Activated CD8-positive, alpha-beta T cell treated with anti-CD3 and anti-CD28 coated beads, Interleukin-2, amount 10 ng/mL, durations not matched to agents 7 days and 5 days (primary cell): ENCODE results near the gene TBC1D10A. TPM values are rescaled to one million over a fixed set of nuclear protein-coding genes. Genes with fewer than 3 reads are reported as not detected.

Source experiments
- ATAC-seq: fragments of 150-1000 bp; cut with Tn5 transposase; one replicate; pipeline ENCODE4 v1.10.0; 2021; ENCODE audit warnings: moderate library complexity
- CTCF ChIA-PET: fragments of 350-600 bp; sonication (Branson Sonifier 250); formaldehyde crosslinking; loops from one replicate; lab custom pipeline; 2021; ENCODE audit warnings: antibody characterized with exemption; lab: Charles Lee
- POLR2A ChIA-PET: fragments of 350-600 bp; sonication (Branson Sonifier 250); formaldehyde crosslinking; loops from one replicate; lab custom pipeline; 2021; ENCODE audit warnings: antibody characterized with exemption; lab: Charles Lee
- DNase-seq: peaks from one replicate; pipeline ENCODE4 v3.0.0-alpha.2; 2020
- H3K27ac Mint-ChIP-seq: one replicate; pipeline ENCODE4 v1.8.0; 2021; ENCODE audit warnings: mild to moderate bottlenecking, mixed read lengths
- H3K27me3 Mint-ChIP-seq: one replicate; pipeline ENCODE4 v1.8.0; 2021; ENCODE audit warnings: low read depth, mixed read lengths
- H3K36me3 Mint-ChIP-seq: one replicate; pipeline ENCODE4 v1.8.0; 2021; ENCODE audit warnings: low read depth, mixed read lengths
- H3K4me1 Mint-ChIP-seq: one replicate; pipeline ENCODE4 v1.8.0; 2021; ENCODE audit warnings: low read depth, mixed read lengths
- H3K4me3 Mint-ChIP-seq: one replicate; pipeline ENCODE4 v1.8.0; 2021; ENCODE audit warnings: mild to moderate bottlenecking, mixed read lengths
- H3K9me3 Mint-ChIP-seq: one replicate; pipeline ENCODE4 v1.8.0; 2022; ENCODE audit warnings: mixed read lengths; ENCODE audit not compliant: insufficient read depth
- total RNA-seq, 2 experiments: library from RNA; stranded (reverse); gene quantifications; one replicate each; pipeline ENCODE4 v1.2.3, GENCODE V29; 2021

The TBC1D10A gene
- total RNA-seq, 2 experiments from 2014 or later: 47.6 to 49.2 TPM

DNA sequence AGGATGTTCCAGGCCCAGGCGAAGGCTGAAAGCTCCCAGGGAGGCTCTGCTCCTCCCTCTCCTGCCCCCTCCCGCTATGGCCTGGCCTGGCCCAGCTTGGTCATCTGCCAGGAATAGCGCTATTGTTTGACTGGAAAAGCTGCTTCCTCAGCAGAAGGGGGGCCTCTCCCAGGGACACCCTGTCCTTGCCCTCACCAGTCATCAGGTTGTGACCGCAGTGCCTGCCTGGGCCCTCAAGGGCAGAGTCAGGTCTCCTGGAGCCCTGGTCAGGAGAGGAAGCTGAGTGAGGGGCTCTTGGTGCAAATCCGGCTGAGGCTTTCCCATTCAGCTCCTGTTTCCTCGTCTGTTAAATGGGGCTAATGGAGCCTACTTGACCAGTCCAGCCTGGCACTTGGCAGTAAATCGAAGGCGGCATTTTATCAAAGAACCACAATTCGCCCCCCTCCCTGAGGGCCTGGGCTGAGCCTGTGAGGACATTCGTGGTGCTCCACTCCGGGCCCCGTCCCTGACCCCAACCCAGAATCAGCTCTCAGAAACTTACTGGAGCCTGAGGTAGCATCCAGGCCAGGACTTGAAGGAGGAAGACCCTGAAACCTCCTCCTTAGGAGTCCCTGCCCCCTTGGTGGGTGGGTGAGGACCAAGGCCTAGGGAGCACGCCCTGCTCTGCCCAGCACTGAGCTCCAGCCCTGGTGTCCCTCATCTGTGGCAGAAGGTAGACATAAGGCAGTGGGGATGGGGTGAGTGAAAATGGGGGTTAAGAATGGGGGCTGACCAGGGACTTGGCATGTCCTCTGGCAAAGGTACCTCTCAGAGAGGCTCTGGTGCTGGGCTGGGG, 35.5 kb downstream of the TBC1D10A start:
- no peaks in the 10 kb centered on the region for H3K27me3 Mint-ChIP-seq
- peaks cover 55% of the 10 kb centered on the region for H3K4me1 Mint-ChIP-seq
- DNase-seq (no peak), ATAC-seq (no peak)
- peaks cover 38% of the 10 kb centered on the region for H3K36me3 Mint-ChIP-seq
- no peak overlapping the region for H3K4me3 Mint-ChIP-seq
- POLR2A ChIA-PET: interaction anchor here (0.5 to 10.2 kb wide), 7 partner anchors 9 to 184 kb away, joined by 3 to 117 read pairs (median 4); partner anchors contain the start of genes CCDC157, SF3A1 and TBC1D10A
- H3K9me3 Mint-ChIP-seq: no peaks in the 10 kb centered on the region
- H3K27ac Mint-ChIP-seq: peak overlapping the region; percentile 86
- CTCF ChIA-PET: interaction anchor here (1.0 to 7.0 kb wide), 10 partner anchors 12 to 183 kb away, joined by 3 to 346 read pairs (median 4); partner anchors contain the start of genes RNF215 and SEC14L2

DNA sequence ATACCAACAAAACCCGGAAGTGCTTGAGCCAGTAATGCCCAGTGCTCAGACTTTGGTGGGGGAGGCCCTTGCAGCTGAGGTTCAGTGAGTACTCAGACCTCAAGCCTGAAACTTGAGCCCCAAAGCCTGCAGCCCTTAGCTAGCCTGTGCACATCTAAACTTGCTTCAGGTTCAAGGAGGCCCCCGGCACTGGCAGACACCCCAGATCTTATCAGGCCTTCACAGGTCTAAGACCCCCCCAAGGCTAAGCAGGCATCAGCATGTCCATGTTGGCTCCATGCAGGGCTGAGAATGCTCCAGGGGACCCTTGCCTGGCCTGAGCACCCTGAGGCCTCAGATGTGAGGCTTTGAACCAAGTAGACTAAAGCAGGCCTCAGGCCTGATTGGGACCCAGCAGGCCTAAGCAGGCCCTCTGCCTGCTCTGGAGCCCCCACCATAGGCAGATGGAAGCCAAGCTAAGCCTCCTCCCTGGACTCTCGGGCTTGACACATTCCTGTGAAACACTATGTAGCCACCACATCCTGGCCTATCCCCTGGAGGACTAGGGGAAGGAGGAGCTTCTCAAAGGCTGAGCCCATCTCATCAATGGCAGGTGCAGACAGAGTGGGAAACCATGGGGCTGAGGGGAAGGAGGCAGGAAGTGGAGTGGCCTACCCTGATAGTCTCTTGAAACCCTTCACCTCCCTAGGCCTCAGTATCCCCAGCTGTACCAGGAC, 36.2 kb downstream of the TBC1D10A start:
- peak overlapping the region; percentile 80 for H3K4me3 Mint-ChIP-seq
- peaks cover 30% of the 10 kb centered on the region for H3K36me3 Mint-ChIP-seq
- CTCF ChIA-PET: interaction anchor here (0.8 to 7.0 kb wide), 13 partner anchors 13 to 182 kb away, joined by 3 to 346 read pairs (median 18); partner anchors contain the start of genes CCDC157, MTFP1, RNF215 and SEC14L2
- H3K27me3 Mint-ChIP-seq: no peaks in the 10 kb centered on the region
- H3K4me1 Mint-ChIP-seq: peaks cover 51% of the 10 kb centered on the region
- H3K9me3 Mint-ChIP-seq: no peaks in the 10 kb centered on the region
- ATAC-seq (no peak), DNase-seq (peak; percentile 41)
- POLR2A ChIA-PET: interaction anchor here (0.5 to 10.2 kb wide), 9 partner anchors 14 to 461 kb away, joined by 3 to 117 read pairs (median 13); partner anchors contain the start of genes CCDC157, RNF215, SF3A1 and TBC1D10A
- H3K27ac Mint-ChIP-seq: peak overlapping the region; percentile 86

DNA sequence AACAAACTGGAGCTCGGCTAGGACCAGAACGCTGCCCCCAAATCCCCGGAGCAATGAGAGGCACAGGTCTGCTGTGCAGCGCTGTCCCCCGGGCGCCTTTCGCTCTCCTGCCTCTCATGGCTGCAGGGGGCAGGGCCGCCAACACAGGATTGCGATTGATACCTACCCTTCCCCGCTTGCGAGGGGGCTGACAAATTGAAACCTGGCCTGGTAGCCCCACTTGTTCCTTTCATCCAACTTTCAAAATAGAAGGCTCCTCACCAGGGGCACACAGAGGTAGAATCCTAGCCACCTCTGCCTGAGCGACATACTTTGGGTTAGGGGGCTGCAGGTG, 36.8 kb downstream of the TBC1D10A start:
- no peaks in the 10 kb centered on the region for H3K27me3 Mint-ChIP-seq
- peak overlapping the region; percentile 86 for H3K27ac Mint-ChIP-seq
- H3K9me3 Mint-ChIP-seq: no peaks in the 10 kb centered on the region
- ChIA-PET CTCF (interaction anchor here (0.8 to 7.0 kb wide), 11 partner anchors 14 to 137 kb away, joined by 3 to 346 read pairs (median 25); partner anchors contain the start of genes CCDC157, MTFP1, RNF215 and SEC14L2), POLR2A (interaction anchor here (1.0 to 10.2 kb wide), 10 partner anchors 8 to 96 kb away, joined by 3 to 117 read pairs (median 10); partner anchors contain the start of genes CCDC157, RNF215, SF3A1 and TBC1D10A)
- ATAC-seq (peak; percentile 25), DNase-seq (no peak)
- peaks cover 54% of the 10 kb centered on the region for H3K4me1 Mint-ChIP-seq
- peak overlapping the region; percentile 80 for H3K4me3 Mint-ChIP-seq
- H3K36me3 Mint-ChIP-seq: peaks cover 30% of the 10 kb centered on the region

DNA sequence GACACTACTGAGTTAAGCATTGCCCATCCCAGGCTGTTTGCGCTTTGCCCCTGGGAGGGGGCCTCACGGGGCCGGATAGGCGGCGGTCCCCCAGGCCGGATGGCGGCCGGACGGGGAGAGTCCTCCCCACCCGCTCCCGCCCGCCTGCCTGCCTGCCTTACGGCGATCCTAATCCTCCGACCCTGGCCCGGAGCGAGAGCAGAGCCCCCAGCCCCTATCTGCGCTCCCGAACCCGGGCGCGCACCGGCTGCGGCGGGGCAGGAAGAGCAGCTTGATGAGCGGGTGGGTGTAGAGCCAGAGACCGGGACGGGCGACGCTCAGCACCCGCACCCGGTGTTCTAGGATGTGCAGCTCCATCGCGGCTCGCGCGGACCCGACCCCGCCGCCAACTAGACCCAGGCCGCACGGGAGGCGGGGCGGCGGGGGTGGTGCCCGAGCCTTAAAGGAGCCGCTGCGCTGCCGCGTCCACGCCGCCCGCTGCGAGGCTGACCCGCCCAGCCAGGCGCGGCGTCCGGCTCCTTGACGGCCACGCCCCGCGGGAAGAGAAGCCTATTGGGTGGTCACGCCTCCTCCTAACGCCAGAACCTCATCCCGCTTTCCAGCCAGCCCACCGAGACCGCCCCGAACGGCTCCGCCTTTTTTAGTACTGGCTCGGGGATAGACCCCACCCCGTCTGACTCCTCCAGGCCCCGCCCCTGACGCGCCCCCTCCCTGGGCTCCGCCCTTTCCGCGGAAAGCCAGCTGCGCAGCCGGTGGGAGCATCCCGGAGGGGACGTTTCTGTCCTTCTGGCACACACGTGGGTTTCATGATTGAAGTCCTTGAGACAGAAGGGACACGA, 37.4 kb downstream of the TBC1D10A start, which contains the start of gene CASTOR1:
Gene CASTOR1, minus strand, starts transcription at position 365 of the 839 bp plus-strand sequence. Its CDS starts 8 bp downstream, at position 357.
- H3K36me3 Mint-ChIP-seq: peaks cover 33% of the 10 kb centered on the region
- CTCF ChIA-PET: interaction anchor here (0.7 to 7.0 kb wide), 37 partner anchors 11 to 420 kb away, joined by 3 to 346 read pairs (median 10); partner anchors contain the start of genes CCDC157, MTFP1, RNF215 and SEC14L2
- POLR2A ChIA-PET: interaction anchor here (0.9 to 10.2 kb wide), 17 partner anchors 9 to 101 kb away, joined by 3 to 117 read pairs (median 6); partner anchors contain the start of genes CCDC157, RNF215, SF3A1 and TBC1D10A
- no peaks in the 10 kb centered on the region for H3K9me3 Mint-ChIP-seq
- H3K27me3 Mint-ChIP-seq: no peaks in the 10 kb centered on the region
- H3K4me3 Mint-ChIP-seq: peak within 1 kb of the TSS; percentile 80
- ATAC-seq (peak; percentile 83), DNase-seq (peak; percentile 95)
- H3K4me1 Mint-ChIP-seq: peaks cover 60% of the 10 kb centered on the region
- H3K27ac Mint-ChIP-seq: peak within 1 kb of the TSS; percentile 86

DNA sequence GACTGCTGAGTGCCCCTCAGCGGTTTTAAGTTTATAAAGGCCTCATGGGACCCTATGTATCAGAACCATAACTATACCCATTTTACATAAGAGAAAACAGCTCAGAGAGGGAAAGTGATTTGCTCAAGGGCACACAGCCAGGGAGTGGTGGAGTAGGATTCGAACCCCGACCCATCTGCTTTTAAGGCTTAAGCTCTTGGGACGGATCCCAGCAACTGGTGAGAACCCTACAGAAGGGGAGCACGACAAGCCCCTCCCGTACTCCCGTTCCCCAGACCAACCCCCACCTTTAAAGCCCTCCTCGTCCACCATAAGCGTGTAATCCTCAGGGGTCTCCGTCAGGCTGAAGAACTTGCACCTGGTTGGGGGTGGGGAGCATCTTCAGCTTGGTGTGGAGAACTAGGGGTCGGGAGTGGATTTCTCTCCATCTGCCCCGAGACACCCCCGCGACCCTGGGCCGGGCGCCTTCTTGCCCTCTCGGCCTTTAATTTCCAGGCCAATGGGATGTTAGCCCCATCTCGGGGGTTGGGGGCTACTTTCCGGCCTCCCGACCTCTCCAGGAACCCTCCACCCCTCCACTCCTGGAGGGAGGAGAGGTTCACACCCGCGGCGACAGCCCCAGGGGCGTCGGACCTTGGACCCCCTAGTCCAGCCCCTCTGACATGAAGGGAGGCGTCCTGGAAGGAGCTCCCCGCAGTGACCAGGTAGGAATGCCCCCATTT, 38.2 kb downstream of the TBC1D10A start:
- ChIA-PET CTCF (interaction anchor here (0.5 to 7.0 kb wide), 61 partner anchors 11 to 660 kb away, joined by 3 to 346 read pairs (median 5); partner anchors contain the start of genes CCDC157, MTFP1, RNF215 and SEC14L2), POLR2A (interaction anchor here (0.6 to 10.2 kb wide), 16 partner anchors 9 to 574 kb away, joined by 3 to 117 read pairs (median 7); partner anchors contain the start of genes CCDC157, RNF215, SF3A1 and TBC1D10A)
- Mint-ChIP-seq H3K27me3 (no peaks in the 10 kb centered on the region), H3K4me3 (peak overlapping the region; percentile 80), H3K36me3 (peaks cover 27% of the 10 kb centered on the region), H3K4me1 (peaks cover 67% of the 10 kb centered on the region), H3K27ac (peak overlapping the region; percentile 57), H3K9me3 (no peaks in the 10 kb centered on the region)
- DNase-seq: no peak
- no peak for ATAC-seq

DNA sequence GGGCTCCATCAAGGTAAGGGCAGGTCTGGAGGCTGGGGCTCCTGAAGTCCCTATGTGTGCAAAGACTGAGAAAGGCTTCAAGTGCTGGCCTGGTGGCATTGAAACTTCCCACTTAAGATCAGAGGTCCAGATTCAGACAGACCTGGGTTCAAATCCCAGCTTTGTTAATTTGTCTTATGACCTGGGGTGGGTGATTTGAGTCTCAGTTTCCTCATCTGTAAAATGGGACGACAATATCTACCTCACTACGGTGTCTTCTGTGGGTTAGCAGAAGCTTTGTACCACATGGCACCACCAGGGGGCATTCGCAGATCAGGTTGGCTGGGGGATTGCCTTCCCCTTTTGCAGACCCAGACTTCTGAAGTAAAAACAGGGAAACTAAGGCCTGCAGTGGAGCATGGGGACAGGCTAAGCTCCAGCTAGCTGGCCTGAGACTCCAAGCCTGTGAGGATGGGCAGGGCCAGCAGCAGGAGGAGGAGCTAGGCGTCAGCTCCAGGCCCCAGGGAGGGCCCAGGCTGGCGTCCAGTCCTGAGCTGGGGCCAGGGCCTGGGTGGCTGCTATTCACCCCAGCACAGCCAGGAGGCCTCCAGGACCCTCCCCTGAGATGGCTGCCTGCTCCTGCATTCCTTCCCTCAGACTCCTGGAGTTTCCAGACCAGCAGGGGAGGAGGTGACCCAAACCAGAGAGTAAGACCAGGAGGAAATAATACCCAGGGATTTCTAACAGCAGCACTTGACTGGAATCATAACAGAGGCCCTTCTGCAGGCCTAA, 38.9 kb downstream of the TBC1D10A start:
- CTCF ChIA-PET: interaction anchor here (0.7 to 7.0 kb wide), 57 partner anchors 10 to 659 kb away, joined by 3 to 346 read pairs (median 5); partner anchors contain the start of genes CCDC157, MTFP1, RNF215 and SEC14L2
- Mint-ChIP-seq H3K4me3 (peak overlapping the region; percentile 80), H3K36me3 (peaks cover 24% of the 10 kb centered on the region), H3K9me3 (no peaks in the 10 kb centered on the region), H3K4me1 (peaks cover 74% of the 10 kb centered on the region), H3K27me3 (no peaks in the 10 kb centered on the region), H3K27ac (peak overlapping the region; percentile 57)
- POLR2A ChIA-PET: interaction anchor here (1.0 to 10.2 kb wide), 13 partner anchors 10 to 180 kb away, joined by 3 to 117 read pairs (median 8); partner anchors contain the start of genes CCDC157, RNF215, SF3A1 and TBC1D10A
- ATAC-seq (peak; percentile 40), DNase-seq (peak; percentile 94)

DNA sequence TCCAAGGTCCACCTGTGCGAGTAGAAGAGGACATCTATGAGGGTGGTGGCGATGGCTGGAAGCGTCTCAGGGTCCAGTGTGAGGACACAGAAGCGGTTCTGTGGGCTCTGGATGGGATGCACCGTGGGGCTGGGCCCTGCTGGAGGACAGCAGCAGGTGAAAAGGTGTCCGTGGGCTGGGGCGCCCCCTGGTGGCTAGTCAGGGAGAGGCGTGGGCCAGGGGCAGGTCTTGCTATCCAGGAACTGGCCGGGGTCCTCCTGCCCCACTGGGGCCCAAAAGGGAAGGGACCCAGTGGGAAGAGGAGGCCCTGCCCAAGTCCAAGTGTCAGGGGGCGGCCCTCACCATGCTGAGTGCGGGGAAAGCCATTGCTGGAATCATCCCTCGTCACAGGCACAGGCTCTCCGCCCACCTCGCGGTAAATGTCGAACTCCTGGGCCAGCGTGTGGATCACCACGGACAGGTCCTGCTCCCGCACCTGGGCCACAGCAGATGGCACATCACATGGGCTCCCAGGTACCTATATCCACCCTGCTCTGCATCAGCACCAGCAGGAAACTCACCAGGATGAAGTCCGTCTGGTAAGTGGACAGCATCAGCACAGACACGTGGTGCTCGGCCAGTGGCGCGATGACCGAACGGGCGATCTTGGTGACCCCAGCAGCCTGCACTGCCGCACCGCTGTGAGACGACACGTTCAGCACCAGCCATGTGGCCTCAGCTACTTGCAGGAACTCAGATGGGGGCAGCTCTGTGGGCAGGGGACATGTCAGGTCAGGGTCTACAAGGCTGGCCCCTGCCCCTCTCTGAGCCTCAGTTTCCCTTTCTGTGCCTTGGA, 39.7 kb downstream of the TBC1D10A start:
- ChIA-PET CTCF (interaction anchor here (0.7 to 7.0 kb wide), 52 partner anchors 9 to 258 kb away, joined by 3 to 346 read pairs (median 6); partner anchors contain the start of genes CCDC157, MTFP1, RNF215 and SEC14L2), POLR2A (interaction anchor here (1.0 to 10.2 kb wide), 10 partner anchors 11 to 179 kb away, joined by 3 to 117 read pairs (median 10); partner anchors contain the start of genes RNF215 and TBC1D10A)
- Mint-ChIP-seq H3K4me1 (peaks cover 81% of the 10 kb centered on the region), H3K27ac (peak overlapping the region; percentile 75), H3K27me3 (no peaks in the 10 kb centered on the region), H3K9me3 (no peaks in the 10 kb centered on the region), H3K4me3 (no peak overlapping the region), H3K36me3 (peaks cover 26% of the 10 kb centered on the region)
- DNase-seq (peak; percentile 92), ATAC-seq (peak; percentile 34)

DNA sequence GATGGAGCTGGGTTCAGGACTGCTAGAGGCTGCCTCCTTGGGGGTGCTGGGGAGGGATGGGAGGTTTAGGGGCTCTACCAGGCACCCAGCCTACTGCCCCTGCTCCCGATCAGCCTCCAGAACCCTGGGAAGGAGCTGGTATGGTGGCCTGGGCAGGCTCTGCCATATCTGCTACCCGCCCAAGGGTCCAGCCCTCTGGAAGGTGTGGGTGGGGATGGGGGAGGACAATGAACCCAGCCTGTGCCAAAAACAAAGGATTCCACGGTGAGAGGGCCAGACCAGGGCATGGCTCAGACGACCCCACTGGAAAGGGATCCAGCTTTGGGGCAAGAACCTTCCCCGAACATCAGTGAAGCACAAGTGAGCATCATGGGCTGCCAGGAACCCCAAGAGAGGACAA, 40.4 kb downstream of the TBC1D10A start:
- Mint-ChIP-seq H3K9me3 (no peaks in the 10 kb centered on the region), H3K27me3 (no peaks in the 10 kb centered on the region), H3K27ac (peak overlapping the region; percentile 75), H3K36me3 (peaks cover 24% of the 10 kb centered on the region), H3K4me3 (peak overlapping the region; percentile 36), H3K4me1 (peaks cover 79% of the 10 kb centered on the region)
- ChIA-PET CTCF (interaction anchor here (0.7 to 4.8 kb wide), 14 partner anchors 9 to 225 kb away, joined by 3 to 59 read pairs (median 4); partner anchors contain the start of genes MTFP1 and RNF215), POLR2A (interaction anchor here (4.9 kb wide), 1 partner anchor 22 kb away, joined by 17 read pairs; no protein-coding TSS in a partner anchor)
- ATAC-seq: no peak
- DNase-seq: no peak
